ENCODE data around the gene SLC25A40.
"Not testable (repeated sequence)": the region's sequence is repeated elsewhere in the genome, so short reads cannot be mapped to it uniquely, and the experiment has no call there.

The SLC25A40 gene

GRCh38 chr7:87873328-87873727 is 2.8 kb downstream of the SLC25A40 start:
- not testable (repeated sequence) for FAIRE-seq; DNase-seq (ENCODE audit: low spot score)

DNA sequence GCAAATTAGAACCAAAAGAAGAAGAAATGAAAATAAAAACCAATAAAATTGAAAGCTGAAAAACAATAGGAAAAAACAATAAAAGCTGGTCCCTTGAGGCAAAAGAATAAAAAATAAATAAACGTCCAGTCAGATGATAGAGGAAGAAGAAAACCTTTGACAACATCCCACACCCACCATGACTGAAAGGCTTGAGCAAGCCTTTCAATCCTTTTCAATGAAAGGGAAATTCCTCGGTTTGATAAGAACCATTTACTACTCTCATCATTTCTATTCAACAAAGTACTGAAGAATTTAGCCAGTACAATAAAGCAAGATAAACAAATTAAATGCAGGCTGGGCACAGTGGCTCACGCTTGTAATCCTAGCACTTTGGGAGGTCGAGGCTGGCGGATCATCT is 3.8 kb downstream of the SLC25A40 start:
- FAIRE-seq (no peak), DNase-seq (ENCODE audit: low spot score) (no peak)

- no peak for FAIRE-seq
- no peak for DNase-seq (ENCODE audit: low spot score)
These were observed 5.7 kb downstream of the SLC25A40 start for GRCh38 chr7:87870471-87870870.

DNA sequence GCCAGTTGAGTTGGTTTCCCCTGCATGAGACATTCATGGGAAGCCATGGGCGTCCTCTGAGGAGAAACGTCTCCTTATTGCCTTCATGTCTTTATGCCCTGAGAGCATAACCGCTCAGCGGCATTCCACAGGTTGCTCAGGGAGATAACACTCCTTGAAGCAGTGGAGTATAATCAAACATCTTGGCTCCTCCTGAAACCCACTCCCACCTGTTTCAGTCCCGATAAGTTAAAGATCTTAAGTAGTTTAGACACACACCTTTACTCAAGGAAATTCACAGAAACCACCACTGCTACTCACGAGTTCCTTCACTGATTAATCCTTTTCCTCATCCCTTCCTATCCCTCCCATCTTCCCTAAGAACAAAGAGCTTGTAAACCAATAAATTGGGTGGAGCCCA is 9.6 kb downstream of the SLC25A40 start:
- not testable (repeated sequence) for FAIRE-seq; DNase-seq (ENCODE audit: low spot score)

GRCh38 chr7:87866089-87866488 is 10.1 kb downstream of the SLC25A40 start:
- no peak for DNase-seq (ENCODE audit: low spot score)
- FAIRE-seq = no peak

DNA sequence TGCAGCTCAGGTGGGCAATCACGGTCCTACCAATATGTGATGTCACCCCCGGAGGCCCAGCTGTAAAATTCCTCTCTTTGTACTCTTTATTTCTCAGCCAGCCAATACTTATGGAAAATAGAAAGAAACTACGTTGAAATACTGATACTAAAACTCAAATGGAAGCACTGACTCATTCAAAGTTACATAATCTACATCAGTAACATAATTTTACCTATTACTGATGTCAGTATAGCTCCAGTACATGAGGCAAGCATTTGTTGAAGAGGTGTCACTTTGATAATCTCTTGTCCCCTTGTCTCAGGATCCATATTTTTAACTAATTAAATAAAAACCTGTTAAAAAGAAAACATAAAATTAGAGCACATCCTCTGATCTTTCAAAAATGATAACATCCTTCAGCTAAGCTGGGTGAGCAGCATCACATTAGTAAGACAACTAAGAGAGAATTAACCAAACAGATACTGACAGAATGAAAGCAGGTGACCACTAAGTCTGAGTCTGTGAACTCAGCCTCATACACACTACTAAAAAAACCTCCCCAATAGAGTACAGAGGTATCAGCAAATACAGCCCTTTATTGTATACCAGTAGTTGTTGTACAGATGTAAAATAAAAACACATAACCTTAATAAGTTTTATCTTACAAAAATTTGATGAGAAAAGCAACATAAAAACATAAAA is 17.6 kb downstream of the SLC25A40 start:
- DNase-seq (ENCODE audit: low spot score) (no peak), FAIRE-seq (no peak)

DNA sequence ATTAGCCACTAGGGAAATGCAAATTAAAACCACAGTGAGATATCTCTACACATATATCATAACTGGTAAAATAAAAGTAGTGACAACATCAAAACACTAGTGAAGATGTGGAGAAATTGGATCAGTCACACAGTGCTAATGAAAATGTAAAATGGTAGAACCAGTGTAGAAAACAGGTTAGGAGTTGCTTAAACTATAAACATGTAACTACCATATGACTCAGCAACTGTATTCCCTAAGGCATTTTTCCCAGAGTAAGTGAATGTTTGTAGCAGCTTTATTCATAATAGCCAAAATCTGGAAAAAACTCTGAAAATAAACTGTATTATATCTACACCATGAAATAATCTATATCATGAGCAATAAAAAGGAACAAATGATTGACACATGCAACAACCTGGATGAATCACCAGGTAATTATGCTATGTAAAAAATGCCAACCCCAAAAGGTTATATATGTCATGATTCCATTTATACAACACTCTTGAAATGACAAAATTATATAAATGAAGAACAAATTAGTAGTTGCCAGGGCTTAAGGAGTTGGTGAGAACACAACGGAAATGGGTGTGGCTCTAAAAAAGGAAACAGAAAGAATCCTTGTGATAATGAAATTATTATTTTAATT is 22.8 kb downstream of the SLC25A40 start:
- DNase-seq (ENCODE audit: low spot score) = no peak
- FAIRE-seq = no peak

DNA sequence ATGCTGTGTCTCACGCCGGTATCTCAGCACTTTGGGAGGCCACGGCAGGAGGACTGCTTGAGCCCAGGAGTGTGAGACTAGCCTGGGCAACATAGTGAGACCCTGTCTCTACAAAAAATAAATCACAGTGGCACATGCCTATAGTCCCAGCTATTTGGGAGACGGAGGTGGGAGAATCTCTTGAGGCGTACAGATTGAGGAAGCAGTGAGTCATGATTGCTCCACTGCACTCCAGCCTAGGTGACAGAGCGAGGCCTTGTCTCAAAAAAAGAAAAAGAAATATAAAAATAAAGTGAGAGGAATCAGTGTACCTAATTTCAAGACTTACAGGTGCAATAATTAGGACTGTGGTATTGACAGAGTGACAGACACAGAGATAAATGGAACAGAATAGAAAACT is 23.9 kb downstream of the SLC25A40 start:
- no peak for DNase-seq (ENCODE audit: low spot score)
- no peak for FAIRE-seq

GRCh38 chr7:87850836-87851593 is 25.1 kb downstream of the SLC25A40 start:
- FAIRE-seq (no peak), DNase-seq (ENCODE audit: low spot score) (no peak)

GRCh38 chr7:87837597-87837996 is 38.6 kb downstream of the SLC25A40 start:
- FAIRE-seq = no peak
- no peak for DNase-seq (ENCODE audit: low spot score)

GRCh38 chr7:87833130-87833529 is 43.0 kb downstream of the SLC25A40 start:
- FAIRE-seq (no peak), DNase-seq (ENCODE audit: low spot score) (no peak)

DNA sequence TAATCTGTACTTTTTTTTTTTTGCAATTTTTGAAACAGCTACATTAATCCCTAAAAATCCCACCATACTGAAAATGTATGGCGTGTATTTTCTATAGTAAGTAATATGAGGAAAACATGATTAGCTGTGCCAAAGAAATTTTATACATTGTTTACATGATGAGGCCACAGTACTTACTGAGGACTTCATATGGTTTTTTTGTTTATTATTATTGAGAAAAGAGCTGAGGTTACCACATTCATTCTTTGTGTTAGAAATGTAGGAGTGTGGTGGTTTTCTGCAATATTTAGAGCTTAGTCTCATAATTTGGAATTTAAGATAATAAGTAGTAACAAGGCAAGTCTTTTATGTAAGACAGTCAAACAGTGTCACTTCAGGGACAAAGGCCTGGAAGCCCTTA is 45.1 kb downstream of the SLC25A40 start:
- FAIRE-seq (no peak), DNase-seq (ENCODE audit: low spot score) (no peak)

DNA sequence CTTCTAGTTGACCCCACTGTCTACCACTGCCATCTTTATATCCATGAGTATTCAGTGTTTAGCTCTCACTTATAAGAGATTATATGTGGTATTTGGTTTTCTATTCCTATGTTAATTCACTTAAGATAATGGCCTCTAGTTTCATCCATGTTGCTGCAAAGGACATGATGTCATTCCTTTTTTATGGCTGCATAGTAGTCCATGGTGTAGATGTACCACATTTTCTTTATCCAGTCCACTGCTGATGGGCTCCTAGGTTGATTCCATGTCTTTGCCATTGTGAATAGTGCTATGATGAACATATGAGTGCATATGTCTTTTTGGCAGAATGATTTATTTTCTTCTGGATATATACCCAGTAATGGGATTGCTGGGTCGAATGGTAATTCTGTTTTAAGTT is 47.8 kb downstream of the SLC25A40 start:
- FAIRE-seq = peak; percentile 90

DNA sequence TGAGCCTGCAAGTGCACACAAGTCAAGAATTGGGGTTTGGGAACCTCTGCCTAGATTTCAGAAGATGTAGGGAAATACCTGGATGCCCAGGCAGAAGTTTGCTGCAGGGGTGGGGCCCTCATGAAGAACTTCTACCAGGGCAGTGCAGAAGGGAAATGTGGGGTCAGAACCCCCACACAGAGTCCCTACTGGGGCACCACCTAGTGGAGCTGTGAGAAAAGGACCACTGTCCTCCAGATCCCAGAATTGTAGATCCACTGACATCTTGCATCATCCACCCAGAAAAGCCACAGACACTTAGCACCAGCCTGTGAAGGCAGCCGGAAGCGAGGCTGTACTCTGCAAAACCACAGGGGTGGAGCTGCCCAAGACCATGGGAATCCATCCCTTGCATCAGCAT is 50.8 kb downstream of the SLC25A40 start:
- DNase-seq (ENCODE audit: low spot score); FAIRE-seq: not testable (repeated sequence)

More for the DNA sequence above, 47.8 kb downstream of the SLC25A40 start:
- DNase-seq (ENCODE audit: low spot score) = not testable (repeated sequence)

GRCh38 chr7:87822056-87822455 is 54.1 kb downstream of the SLC25A40 start:
- FAIRE-seq = not testable (repeated sequence)

DNA sequence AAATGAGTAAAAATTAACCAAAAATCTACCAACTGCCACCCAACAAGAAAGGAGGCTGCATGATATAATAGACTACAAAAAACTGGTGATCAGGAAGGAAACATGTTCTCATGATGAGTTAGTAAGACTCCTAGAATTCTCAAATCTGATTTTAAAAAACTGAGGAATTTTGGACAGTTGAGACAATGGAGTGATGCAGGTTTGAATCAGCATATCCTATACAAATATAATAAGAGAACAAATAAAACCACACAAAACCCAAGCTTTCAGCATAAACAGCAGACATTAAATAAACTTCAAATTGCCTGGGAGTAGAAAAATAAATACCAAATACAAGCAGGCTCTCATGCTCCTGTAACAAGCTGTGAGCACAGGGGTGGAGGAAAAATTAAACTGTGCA is 57.8 kb downstream of the SLC25A40 start:
- no peak for FAIRE-seq
- no peak for DNase-seq (ENCODE audit: low spot score)

More at GRCh38 chr7:87822056-87822455, 54.1 kb downstream of the SLC25A40 start:
- not testable (repeated sequence) for DNase-seq (ENCODE audit: low spot score)

GRCh38 chr7:87816389-87816788 is 59.8 kb downstream of the SLC25A40 start:
- FAIRE-seq (no peak), DNase-seq (ENCODE audit: low spot score) (no peak)

DNA sequence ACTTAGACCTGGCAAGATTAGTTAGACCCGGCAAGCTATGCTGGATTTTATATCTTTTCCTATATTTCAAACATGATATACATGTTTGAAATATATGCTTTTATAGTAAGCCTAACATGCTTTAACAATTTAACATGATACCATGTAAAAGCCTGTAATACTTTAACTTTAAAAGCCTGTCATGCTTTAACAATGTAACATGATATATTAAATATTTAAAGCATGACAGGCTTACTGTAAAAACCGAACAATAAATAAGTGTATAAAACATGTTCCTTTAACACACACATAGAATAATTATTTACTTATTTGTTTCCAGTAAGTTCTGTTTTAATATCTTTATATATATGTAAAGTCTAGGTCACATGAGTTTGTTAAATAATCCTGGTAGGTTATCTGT is 65.4 kb downstream of the SLC25A40 start:
- FAIRE-seq = no peak
- no peak for DNase-seq (ENCODE audit: low spot score)

GRCh38 chr7:87810130-87810529 is 66.0 kb downstream of the SLC25A40 start:
- DNase-seq (ENCODE audit: low spot score) = no peak
- FAIRE-seq = no peak

DNA sequence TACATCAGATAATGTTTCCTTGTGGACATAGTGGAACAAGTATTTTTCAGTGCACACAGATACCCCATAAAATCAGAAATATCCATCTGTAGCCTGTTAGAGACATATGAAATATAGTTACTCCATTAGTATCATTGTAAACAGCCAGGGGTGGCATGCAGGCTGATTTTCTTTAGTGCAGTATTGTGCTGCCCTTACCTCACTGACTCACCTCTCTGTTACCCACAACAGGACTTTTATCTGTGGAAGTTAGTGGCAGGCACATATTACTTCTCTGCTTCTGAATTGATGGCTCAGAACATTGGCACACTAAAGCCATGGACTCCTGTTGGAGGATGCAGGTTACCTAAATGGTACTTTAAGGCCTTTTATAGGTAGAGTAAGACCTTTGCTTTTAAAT is 70.0 kb downstream of the SLC25A40 start:
- DNase-seq (ENCODE audit: low spot score) (no peak), FAIRE-seq (no peak)

DNA sequence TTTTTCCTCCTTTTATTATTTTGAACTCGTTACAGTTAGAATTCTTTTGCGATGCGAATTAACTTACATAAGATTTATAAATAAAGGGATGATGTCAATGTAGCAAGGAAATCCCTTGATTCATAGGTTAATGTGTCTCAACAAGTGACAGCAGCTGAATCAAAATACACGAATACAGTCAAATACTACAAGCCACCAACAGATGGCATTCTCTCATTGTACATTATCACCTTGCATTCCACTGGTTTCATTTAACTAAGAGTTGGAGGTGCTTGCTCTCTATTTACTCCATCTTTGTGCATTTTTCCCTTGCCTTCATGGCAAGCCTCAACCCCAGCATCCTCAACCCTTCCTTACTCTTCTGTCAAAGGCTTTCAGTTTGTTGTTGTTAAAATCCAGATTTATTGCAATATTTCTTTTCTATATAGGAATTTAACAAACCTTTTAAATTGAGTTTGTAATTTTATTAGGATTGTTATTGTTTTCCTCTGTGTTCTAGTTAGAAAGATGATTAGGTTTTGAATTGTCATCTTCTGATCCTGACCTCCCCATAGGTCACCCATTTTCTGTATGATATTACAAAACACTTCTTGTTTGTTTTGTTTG is 78.3 kb downstream of the SLC25A40 start:
- FAIRE-seq = peak; percentile 93
- peak; percentile 59 for DNase-seq (ENCODE audit: low spot score)

DNA sequence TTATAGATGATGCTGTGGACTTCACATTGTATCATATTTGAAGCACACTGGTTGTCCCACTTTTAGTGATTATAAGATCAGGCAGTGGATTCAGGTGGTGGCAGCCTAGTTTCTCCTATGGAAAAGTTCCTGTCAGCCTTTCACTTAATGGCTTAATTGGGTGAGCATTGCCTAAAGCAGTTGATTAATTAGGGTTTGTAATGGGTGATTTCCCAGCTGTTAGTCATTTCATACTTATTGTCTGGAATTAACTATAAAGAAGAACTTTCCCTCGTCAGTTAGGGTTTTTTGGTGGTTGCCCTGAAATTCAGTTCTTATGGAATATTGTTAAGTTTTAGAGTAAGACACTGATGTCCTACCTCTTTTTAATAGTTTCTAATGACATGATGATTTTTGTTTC is 78.8 kb downstream of the SLC25A40 start:
- no peak for DNase-seq (ENCODE audit: low spot score)
- FAIRE-seq = no peak

Measured in urothelium cell line (cell line).